ENCODE measurements around the gene C5orf63. TPM values are rescaled to one million over a fixed set of nuclear protein-coding genes. Genes with fewer than 3 reads are reported as not detected.

Gene C5orf63
- total and polyA plus RNA-seq, 2 of the 8 experiments (the other 6 are each of a cell fraction or from before 2014, with no cell fraction given), result 0.67 to 0.71 TPM

DNA sequence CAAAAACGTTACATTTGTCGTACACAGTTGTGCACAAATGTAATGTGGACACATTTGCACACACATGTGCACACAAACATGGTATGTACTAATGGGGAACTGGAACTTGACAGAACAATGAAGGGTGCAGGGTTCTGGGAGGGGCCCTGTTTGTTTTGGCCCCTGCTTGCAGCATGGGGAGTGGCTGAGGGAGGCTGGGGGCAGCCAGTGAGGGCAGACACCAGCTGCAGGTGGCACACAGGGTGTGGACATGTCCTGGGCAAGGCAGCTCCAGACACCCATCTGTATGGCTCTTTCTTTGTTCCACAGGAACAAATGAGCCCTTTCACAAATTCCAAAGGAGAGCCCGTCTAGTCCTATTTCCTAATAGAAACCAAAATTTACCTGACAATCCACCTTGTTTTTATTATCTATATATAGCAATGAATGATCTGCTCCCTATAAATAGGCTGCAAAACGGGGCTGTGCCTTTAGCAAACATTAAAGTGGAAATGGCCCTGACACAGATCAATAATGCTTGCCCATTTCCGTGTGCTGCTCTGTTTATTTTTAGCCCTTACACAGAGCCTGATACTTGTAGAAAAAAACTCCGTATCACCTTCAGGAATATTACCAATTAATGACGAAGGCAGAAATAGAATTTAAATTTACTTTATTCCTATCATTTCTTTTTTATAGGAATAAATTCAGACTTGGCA lies 69.4 kb downstream of the C5orf63 start:
- CTCF ChIA-PET (ENCODE audit: partially characterized antibody), result no interaction called here

More for the DNA sequence above, 69.4 kb downstream of the C5orf63 start:
- Histone ChIP-seq H3K9me3 (ENCODE audit: insufficient read depth in 2 of 2, low read depth in 1 of 2, low read length in 1 of 2) (no peaks in the 10 kb centered on the region), H2BK120ac (replicated peaks; ENCODE audit: low read depth, low read length) (no peak overlapping the region), H3K4me3 (ENCODE audit: extremely low read depth in 1 of 4, insufficient read depth in 2 of 4, low read depth in 3 of 4, low read length in 4 of 4) (no peak overlapping the region), H3K79me2 (ENCODE audit: control insufficient read depth in 1 of 2, insufficient read depth in 2 of 2, low read length in 2 of 2) (no peaks in the 10 kb centered on the region), H3K79me1 (ENCODE audit: low read depth, low read length) (no peaks in the 10 kb centered on the region; the same call in 1 of the 2 replicates), H4K5ac (ENCODE audit: insufficient read length, low read depth, low read length) (no peak overlapping the region), H3K23ac (ENCODE audit: insufficient read length) (no peak overlapping the region), H2AK5ac (ENCODE audit: low read depth, low read length) (no peak overlapping the region), H3K27ac (ENCODE audit: low read depth, low read length) (no peak overlapping the region), H4K20me1 (replicated peaks in 1 of 2; ENCODE audit: control insufficient read depth in 1 of 2, insufficient read depth in 2 of 2, low read length in 2 of 2) (no peaks in the 10 kb centered on the region), H4K91ac (replicated peaks; ENCODE audit: insufficient read length, low read length) (no peak overlapping the region), H4K8ac (ENCODE audit: extremely low read depth, insufficient read depth, low read length) (no peak overlapping the region), H2AFZ (ENCODE audit: low read length) (no peak overlapping the region), H3K9ac (replicated peaks in 1 of 4; ENCODE audit: extremely low read depth in 1 of 4, low read depth in 3 of 4, low read length in 3 of 4) (no peak overlapping the region), H2BK20ac (ENCODE audit: low read length) (no peak overlapping the region), H3K36me3 (ENCODE audit: control insufficient read depth in 2 of 4, insufficient read depth in 4 of 4, low read length in 3 of 4) (no peaks in the 10 kb centered on the region), H3K18ac (ENCODE audit: extremely low read depth, low read length) (no peak overlapping the region), H2BK5ac (ENCODE audit: low read depth, low read length) (no peak overlapping the region), H3K56ac (replicated peaks; ENCODE audit: insufficient read length, low read depth, low read length) (no peak overlapping the region), H2BK15ac (ENCODE audit: low read length) (no peak overlapping the region), H3K14ac (ENCODE audit: insufficient read length) (no peak overlapping the region), H3K23me2 (ENCODE audit: low read depth, low read length) (no peaks in the 10 kb centered on the region; the same call in 1 of the 2 replicates), H3K4me1 (replicated peaks in 1 of 4; ENCODE audit: control insufficient read depth in 3 of 4, insufficient read depth in 4 of 4, low read length in 3 of 4) (peaks cover 0 to 4% (median 0%) of the 10 kb centered on the region in 4 experiments; a peak in 1 of 7 replicates), H2BK12ac (ENCODE audit: low read depth, low read length) (no peak overlapping the region), H3K4ac (replicated peaks; ENCODE audit: insufficient read length, low read depth, low read length) (no peak overlapping the region), H3K4me2 (ENCODE audit: insufficient read depth in 1 of 2, low read depth in 2 of 2, low read length in 2 of 2) (no peak overlapping the region), H3K27me3 (replicated peaks in 1 of 4; ENCODE audit: control insufficient read depth in 3 of 4, extremely low read depth in 1 of 4, insufficient read depth in 3 of 4, low read length in 3 of 4) (no peaks in the 10 kb centered on the region)
- FAIRE-seq (no peak), DNase-seq (ENCODE audit: low read depth in 1 of 2, low spot score in 2 of 2) (no peak)
- TF ChIP-seq SP4 (IDR thresholded peaks at IDR 0.05; ENCODE audit: low read length) (no peak), HDAC2 (IDR thresholded peaks at IDR 0.05; ENCODE audit: borderline replicate concordance in 1 of 2, low read depth in 2 of 2, low read length in 2 of 2) (no peak), SIN3A (conservative IDR thresholded peaks at IDR 0.05 in 1 of 2, IDR thresholded peaks at IDR 0.05 in 1 of 2; ENCODE audit: low read depth in 1 of 2, low read length in 2 of 2) (no peak)
- WGBS, 2 experiments (ENCODE audit: extremely low coverage in 1 of 2, insufficient coverage in 1 of 2, insufficient read length in 1 of 2, insufficient replicate concordance in 2 of 2, low coverage in 1 of 2, low lambda C conversion rate in 2 of 2, missing lambda C conversion rate in 1 of 2), result 87% methylated on average over 7 of the region's 7 CpGs; no CpG with 5 or more reads in 1 of the 2 experiments
- POLR2A ChIA-PET (ENCODE audit: partially characterized antibody), result interaction anchor here (1.5 kb wide), 1 partner anchor 20 kb away, joined by 3 read pairs; no protein-coding TSS in a partner anchor

Measured in H1 (cell line).